SK-N-DZ (cell line): ENCODE data around the gene ATP6AP2.

Experiments
- DNase-seq: peaks from one replicate; pipeline ENCODE4 v3.0.0-alpha.2; 2015; ENCODE audit warnings: low spot score
- small RNA-seq, 2 experiments: library from RNA; depleted of rRNA; stranded (forward); fragments of <200 nt; gene quantifications; one replicate each; pipeline ENCODE3, GENCODE V24; 2014

The ATP6AP2 gene

DNA sequence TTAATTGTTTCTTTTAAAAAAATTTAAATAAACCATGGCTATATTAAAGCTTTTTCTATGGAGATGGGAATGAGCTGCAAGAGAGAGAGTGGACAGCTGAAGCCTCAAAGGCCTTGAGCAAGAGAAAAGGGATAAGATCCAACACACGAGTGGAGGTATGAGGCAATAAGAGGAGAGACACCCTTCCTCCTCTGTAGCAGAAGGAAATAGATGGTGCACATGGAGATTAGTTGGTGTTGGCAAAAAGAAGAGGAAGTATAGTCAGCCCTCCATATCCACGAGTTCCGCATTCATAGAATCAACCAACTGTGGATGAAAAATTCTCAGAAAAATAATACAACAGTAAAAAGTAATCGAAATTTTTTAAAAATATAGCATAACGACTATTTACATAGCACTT is 63.4 kb downstream of the ATP6AP2 start:
- DNase-seq: no peak

DNA sequence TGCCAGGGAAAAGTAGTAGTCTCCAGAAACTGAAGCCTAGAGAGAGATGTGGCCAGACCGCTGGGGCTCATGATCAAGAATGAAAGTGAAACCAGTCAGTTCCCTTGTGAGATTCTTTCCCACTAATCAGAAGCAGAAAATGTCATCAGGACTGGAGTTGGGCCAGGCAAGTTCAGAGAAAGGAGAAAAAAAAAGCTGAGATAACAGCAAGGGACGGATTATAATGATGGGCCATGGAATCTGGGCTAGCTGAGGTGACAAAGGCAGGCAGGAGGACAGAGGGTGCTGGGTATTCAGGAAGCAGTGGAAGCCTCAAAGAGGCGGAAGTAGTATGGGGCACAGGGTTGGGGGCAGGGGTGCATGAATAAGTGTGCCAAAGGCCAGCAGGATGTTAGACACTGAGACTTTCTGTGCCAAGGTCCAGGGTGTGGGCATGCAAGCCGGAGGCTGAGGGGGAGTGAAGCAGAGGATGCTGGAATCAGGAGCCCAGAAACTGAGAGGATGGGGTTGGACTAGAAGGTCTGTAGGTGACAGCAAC is 64.1 kb downstream of the ATP6AP2 start:
- DNase-seq: no peak

DNA sequence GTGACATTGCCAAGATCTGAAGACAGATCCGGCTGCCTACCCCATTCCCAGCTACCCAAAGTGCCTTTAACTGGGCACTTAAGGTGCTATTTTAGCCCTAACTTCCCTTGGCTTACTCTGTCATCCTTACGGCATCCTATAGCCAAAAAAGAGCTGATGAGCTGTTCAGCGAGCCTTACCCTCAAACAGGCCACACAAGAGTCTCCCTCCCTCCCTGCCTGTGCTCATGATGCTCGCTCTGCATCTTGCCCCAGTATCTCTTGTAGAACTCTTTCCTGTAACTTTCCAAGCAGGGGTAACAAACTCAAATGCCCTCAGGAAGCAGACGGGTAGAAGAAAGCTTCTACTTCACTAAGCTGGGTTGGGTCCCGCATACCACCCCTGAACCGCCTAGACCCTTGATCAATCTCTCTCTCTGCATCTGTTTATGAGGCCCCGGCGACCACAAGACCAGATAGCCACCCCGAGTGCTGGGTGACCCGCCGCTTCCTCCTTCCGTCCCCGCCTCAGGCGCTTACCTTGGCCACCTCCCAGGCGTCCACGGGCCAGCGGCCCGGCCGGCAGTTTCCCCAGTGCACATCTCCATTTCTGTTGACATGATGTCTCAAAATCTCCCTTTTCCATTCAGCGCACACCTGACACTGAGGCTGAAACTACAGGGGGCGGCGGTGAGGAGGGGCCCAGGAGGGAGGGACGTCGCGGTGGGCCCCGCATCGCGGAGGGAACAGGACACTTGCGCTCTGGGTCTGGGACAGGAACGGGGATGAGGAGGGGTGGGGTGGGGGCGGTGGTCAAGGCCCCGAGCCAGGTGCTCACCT is 65.9 kb downstream of the ATP6AP2 start:
- DNase-seq: peak; percentile 2

DNA sequence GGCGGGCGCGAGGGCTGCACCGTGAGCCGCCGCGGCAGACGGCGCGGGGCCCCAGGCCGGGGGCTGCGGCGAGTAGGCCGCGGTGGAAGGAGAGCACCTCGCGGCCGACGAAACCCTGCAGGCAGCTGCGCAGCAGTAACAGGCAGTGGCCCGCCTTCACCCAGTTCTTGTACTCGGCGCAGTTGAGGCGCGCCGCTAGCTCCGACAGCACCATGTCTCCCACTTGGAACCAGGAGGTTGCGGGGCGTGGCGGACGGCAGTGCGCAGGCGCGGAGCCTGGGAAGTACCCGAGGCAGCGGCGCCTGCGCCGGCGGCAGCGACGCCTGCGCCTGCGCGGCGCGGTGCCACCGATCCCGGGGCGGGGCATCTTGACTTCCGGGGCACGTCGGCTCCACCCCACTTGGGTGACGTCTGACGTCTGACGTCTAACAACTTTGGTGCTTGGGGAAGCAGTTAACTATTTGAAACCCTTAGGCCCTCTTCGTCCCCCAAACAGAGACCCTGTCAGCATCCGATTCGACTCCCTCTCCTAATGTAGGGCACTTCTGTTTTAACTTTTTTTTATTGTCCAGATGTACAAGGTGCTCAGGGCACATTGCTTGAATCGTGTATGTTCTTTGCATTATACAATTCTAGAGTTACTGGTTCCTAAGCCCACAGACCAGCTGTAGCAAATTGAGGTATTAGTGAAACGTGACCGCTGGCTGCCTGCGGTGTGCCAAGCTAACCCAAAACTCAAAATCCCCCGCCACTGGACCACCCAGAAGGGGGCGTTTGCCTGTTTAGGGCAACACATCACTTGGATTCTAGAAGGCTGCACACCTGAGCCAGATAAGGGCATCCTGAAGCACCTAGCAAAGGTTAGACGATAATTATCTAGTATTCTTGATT is 66.8 kb downstream of the ATP6AP2 start, which contains the start of gene CXorf38:
TSS of gene CXorf38 (minus strand) at position 255 of the 891 bp plus-strand sequence. CDS start at position 214, 41 bp downstream.
- peak; percentile 85 for DNase-seq

DNA sequence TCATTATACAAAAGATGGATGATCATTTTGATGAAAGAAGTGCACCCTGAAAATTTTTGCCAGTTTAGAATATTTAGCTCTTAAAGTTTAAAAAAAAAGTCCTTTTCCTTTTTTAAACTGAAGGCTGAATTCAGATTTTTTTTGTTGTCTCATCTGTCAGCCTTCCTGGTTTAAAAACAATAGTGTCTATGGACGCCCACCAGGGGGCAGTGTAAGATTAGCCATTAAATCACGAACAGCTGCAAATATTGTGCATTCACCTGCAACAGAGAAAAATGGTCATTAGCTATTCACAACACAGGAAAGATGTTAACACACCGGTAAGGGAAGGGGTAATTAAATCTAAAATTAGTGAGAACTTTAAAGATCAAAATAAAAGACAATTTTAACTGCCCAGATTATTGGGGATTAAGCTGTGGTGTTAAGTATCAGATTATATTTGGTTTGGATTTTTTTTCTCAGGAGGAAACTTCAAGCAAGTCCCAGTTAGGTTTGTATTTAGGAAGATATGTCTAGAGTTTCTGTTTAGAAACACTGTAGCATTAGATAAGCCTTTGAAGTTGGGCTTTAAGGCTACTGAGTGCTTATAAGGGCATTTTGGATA is 71.0 kb downstream of the ATP6AP2 start:
- peak; percentile 59 for DNase-seq

DNA sequence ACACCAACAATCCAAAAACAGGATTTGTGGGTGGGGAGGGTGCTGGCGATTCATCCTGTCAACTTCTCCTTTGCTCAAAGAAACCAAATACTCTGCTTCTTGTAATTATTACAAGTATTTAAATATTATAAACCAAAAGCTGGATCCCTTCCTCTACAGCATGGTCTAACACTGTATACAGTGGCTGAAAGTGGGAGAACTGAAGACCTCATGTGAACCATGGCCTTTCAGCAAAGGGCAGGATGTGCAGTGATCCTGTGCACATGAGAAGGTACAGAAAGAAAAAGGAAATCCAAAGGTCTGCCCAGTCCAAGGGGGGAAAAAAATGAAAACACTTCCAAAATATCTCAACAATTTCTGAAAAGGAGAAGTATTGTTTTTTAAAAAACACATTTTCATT is 71.9 kb downstream of the ATP6AP2 start:
- DNase-seq: no peak

DNA sequence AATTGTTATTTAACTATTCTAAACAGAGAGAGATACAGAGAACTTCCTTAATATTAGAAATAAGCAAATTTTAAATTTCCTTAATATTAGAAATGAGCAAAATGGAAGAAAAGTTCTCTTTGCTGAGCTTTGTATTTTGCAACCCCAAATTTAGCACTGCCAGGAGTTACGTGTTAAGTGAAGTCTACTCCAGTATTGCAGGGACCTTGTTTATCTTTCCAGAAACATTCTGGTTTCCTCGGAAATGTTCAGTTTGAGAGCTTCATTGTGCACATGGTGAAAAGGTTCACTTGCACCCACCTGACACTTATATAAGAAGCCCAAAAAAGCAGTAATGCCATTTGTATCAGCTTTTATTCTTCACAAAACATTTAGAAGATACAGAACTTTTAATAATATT is 72.8 kb downstream of the ATP6AP2 start:
- DNase-seq: no peak

Small RNAs within 50 kb of the gene (small RNA-seq; reads per million reads assigned to genes)
- gene RNU7-164P: 0 reads per million in 2 experiments
